Measurements from ENCODE around the gene PITPNC1.

The PITPNC1 gene

DNA sequence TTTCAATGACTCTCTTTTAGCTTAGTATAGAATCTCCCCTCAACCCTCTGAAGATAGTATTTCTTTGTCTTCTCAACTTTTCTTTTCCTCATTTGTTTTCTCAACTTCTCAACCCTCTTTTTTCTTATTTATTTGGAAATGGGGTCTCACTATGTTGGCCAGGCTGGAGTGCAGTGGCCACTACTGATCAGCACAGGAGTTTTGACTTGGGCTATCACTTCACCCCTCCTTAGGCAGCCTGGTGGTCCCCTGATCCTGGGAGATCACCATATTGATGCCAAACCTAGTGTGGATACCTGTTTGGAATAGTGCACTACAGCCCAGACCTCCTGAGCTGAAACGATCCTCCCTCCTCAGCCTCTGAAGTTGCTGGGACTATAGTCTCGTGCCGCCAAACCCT is 79.8 kb downstream of the PITPNC1 start:
- no peaks in the 10 kb centered on the region for H3K27me3 ChIP-seq
- no peaks in the 10 kb centered on the region for H3K4me1 ChIP-seq
- no peak for DNase-seq
- TF ChIP-seq, protein P1, sequence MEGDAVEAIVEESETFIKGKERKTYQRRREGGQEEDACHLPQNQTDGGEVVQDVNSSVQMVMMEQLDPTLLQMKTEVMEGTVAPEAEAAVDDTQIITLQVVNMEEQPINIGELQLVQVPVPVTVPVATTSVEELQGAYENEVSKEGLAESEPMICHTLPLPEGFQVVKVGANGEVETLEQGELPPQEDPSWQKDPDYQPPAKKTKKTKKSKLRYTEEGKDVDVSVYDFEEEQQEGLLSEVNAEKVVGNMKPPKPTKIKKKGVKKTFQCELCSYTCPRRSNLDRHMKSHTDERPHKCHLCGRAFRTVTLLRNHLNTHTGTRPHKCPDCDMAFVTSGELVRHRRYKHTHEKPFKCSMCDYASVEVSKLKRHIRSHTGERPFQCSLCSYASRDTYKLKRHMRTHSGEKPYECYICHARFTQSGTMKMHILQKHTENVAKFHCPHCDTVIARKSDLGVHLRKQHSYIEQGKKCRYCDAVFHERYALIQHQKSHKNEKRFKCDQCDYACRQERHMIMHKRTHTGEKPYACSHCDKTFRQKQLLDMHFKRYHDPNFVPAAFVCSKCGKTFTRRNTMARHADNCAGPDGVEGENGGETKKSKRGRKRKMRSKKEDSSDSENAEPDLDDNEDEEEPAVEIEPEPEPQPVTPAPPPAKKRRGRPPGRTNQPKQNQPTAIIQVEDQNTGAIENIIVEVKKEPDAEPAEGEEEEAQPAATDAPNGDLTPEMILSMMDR (IDR thresholded peaks at IDR 0.05): no peak
- intact Hi-C loops (cut with DNase I; ENCODE audit: low total_unique reads): loop anchor here (10.0 kb wide), 1 partner anchor 88 kb away; no protein-coding TSS in a partner anchor
- H3K27ac ChIP-seq: no peak overlapping the region
- no peak overlapping the region for H3K4me3 ChIP-seq
- H3K9me3 ChIP-seq: no peaks in the 10 kb centered on the region
- no peaks in the 10 kb centered on the region for H3K36me3 ChIP-seq

DNA sequence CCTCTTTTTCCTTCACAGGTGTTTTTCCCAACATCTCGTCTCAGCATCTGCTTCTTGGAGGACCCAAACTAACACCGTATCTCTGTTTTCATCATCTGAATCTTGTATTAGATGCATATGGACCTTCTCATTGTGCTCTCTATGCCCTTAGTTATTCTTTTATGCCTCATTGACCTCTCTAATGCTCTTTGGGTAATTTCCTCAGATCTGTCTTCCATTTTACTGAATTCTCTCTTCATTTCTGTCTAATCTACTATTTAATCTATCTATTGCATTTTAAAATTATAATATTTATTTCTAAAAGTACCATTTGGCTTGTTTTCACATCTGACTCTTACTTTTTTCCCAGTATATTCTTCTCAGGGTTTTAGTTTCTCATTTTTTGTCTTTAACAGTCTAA is 81.1 kb downstream of the PITPNC1 start:
- Histone ChIP-seq H3K27ac (no peak overlapping the region), H3K4me3 (no peak overlapping the region), H3K27me3 (no peaks in the 10 kb centered on the region), H3K36me3 (no peaks in the 10 kb centered on the region), H3K9me3 (no peaks in the 10 kb centered on the region), H3K4me1 (no peaks in the 10 kb centered on the region)
- intact Hi-C loops (cut with DNase I; ENCODE audit: low total_unique reads): loop anchor here (10.0 kb wide), 1 partner anchor 87 kb away; no protein-coding TSS in a partner anchor
- TF ChIP-seq, protein P1 (IDR thresholded peaks at IDR 0.05): no peak
- no peak for DNase-seq

DNA sequence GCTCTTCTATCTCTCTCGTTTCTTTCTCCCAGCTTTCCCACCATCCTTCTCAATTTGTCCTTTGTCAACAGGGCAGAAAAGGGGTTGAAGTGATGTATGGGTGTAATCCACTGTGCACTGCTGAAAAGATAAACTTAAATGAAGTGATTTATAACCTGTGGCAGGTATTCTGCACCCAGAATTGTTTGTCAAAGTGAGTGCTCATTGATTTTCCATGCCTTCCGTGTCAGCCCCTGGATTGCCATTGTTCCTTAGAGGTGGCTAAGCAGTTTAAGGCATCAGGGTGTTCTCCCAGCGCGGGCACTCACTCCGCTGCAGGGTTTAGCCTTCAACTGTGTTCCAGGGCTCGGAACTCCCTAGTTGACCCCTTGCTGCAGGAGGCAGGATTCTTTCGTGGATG is 82.9 kb downstream of the PITPNC1 start:
- Histone ChIP-seq H3K36me3 (no peaks in the 10 kb centered on the region), H3K4me1 (no peaks in the 10 kb centered on the region), H3K27ac (no peak overlapping the region), H3K9me3 (no peaks in the 10 kb centered on the region), H3K4me3 (no peak overlapping the region), H3K27me3 (no peaks in the 10 kb centered on the region)
- no peak for DNase-seq
- intact Hi-C loops (cut with DNase I; ENCODE audit: low total_unique reads): loop anchor here (10.0 kb wide), 1 partner anchor 85 kb away; no protein-coding TSS in a partner anchor
- TF ChIP-seq, protein P1 (IDR thresholded peaks at IDR 0.05): no peak

DNA sequence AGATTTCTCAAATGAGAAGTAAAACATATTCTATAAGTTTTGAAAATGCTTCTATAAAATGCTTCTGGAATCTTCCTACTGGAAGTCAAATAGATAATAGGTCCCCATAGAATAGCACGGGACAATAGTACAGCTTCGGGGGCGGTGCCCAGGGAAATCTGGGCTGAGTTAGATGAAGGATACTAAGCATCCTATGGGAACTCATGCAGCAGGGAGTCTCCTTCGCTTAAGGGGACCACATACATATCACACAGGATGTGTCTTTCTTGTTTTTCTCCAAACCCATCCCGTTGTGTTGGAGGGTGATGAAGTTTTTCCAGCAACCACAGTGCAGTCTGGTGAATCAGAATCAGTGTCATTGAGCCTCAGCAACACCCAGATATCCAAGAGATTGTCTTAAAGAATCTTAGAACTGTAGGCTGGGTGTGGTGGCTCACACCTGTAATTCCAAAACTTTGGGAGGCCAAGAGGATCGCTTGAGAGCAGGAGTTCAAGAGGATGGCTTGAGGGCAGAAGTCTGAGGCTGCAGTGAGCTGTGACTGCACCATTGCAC is 84.2 kb downstream of the PITPNC1 start:
- no peak overlapping the region for H3K4me3 ChIP-seq
- TF ChIP-seq, protein P1 (IDR thresholded peaks at IDR 0.05): no peak
- DNase-seq: no peak
- intact Hi-C loops (cut with DNase I; ENCODE audit: low total_unique reads): no loop called here
- H3K9me3 ChIP-seq: no peaks in the 10 kb centered on the region
- no peaks in the 10 kb centered on the region for H3K36me3 ChIP-seq
- H3K4me1 ChIP-seq: no peaks in the 10 kb centered on the region
- no peak overlapping the region for H3K27ac ChIP-seq
- H3K27me3 ChIP-seq: no peaks in the 10 kb centered on the region

DNA sequence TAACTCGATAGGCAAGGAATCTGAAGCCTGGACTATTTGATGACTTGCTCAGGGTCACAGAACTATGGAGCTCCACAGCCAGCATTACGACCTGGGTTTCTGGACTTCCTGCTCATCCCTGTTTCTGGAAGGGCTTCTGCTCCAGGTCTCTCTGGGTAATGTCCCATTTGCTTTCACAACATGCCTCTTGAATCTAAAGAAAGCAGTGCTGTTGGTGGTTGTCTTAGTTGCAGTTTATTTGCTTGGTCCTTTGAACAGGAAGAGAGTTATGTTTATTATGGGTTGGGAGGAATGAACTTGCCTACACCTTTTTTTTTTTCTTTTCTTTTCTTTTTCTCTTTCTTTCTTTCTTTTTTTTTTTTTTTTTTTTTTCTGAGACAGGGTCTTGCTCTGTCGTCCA is 84.8 kb downstream of the PITPNC1 start:
- TF ChIP-seq, protein P1 (IDR thresholded peaks at IDR 0.05): no peak
- H3K4me3 ChIP-seq: no peak overlapping the region
- H3K9me3 ChIP-seq: no peaks in the 10 kb centered on the region
- no peaks in the 10 kb centered on the region for H3K36me3 ChIP-seq
- H3K27me3 ChIP-seq: no peaks in the 10 kb centered on the region
- H3K27ac ChIP-seq: no peak overlapping the region
- intact Hi-C loops (cut with DNase I; ENCODE audit: low total_unique reads): no loop called here
- DNase-seq: no peak
- no peaks in the 10 kb centered on the region for H3K4me1 ChIP-seq
